HG03520 (cell line): ENCODE results near the gene PHF19.

ENCODE experiments used
- ATAC-seq: cut with Tn5 transposase; IDR thresholded peaks from one replicate; pipeline ENCODE4 v1.9.1; 2021; ENCODE audit warnings: mild to moderate bottlenecking, moderate library complexity; ENCODE audit not compliant: unreplicated experiment

Gene PHF19

DNA sequence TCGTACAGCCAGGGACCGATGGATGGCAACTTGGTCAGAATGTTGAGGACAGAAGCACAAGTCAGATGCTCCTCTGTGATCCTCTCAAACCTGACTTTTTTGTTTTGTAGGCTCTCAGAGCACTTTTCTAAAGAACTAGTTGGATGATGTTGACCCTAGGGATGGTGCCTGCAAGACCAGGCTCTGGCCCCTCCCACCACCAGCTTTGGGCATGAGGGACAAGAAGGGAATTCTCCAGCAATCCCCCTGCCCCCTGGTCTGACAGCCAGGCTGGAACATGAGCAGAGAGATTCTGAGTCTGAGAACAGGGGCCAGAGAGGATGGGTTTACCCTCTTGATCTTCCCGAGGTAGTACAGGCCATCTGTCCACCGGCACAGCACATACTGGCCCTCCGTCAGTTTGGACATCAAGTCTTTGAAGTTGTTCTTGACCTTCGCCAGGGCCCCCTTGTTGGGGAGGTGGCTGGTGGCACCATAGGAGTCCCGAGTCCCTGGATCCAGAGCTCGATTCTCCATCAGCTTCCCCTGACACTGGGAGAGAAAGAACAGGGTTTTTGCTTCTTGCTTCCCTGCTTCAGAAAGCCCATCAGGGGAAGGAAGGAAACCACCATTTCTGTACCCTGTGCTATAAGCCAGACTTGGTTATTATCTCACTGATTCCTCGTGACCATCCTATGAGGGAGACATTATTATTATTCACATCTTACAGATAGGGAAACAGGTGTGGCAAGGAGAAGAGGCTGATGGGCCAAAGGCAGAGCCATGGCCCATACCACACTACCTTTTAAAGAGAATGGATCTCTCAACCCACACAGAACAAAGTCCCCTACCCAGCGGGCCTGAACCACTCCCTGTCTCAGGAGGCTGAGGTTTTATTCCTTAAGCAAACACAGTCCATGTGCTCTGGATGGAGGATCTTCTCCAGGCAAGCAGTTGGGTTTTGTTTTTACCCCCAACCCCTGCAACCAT is 2.5 kb downstream of the PHF19 start:
- ATAC-seq: no peak

DNA sequence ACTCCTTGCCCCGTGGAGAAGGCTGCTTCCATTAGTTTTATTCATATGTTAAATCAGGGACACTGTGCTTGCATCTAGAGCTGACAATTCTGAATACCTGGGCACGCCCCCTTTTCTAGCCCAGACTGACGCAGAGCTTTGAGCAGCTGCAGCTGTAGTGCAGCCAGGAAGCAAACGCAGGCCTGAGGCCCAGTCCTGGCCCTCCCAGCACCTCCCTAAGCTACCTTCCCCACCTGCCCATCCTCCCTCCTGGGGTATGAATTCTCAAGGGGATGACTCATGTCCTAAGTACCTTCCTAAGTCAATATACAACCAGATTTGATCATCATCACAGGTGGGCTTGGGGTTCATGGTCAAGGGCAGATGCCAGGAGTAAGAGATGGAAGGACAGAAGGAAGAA is 3.5 kb downstream of the PHF19 start:
- no peak for ATAC-seq

DNA sequence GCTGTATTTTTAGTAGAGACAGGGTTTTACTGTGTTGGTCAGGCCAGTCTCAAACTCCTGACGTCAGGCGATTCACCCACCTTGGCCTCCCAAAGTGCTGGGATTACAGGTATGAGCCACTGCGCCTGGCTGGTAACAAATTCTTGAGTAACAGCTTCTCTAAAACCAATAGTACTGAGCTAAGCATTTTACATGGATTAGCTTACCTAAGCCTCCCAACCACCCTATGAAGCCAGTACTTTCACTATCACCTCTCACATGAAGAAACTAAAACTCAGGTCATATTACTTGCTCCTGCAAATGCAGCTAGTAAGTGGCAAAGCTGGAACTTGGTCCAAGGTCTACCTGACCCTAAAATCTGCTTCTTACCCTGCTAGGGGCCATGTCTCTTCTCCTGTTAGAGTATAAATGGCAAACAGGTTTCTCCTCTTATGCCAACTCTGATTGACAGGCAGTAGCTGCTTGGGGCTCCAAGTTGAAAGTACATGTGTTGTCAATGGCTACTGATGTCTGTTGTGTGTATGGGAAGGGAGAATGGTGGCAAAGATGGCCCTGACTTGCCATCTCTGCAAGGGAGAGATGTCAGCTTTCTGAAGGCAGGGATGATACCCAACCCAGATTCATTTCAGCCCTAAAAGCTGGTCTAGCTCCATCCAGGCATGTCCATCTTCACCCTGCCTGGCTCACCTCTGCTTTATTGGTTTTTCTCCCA is 4.0 kb downstream of the PHF19 start:
- no peak for ATAC-seq

DNA sequence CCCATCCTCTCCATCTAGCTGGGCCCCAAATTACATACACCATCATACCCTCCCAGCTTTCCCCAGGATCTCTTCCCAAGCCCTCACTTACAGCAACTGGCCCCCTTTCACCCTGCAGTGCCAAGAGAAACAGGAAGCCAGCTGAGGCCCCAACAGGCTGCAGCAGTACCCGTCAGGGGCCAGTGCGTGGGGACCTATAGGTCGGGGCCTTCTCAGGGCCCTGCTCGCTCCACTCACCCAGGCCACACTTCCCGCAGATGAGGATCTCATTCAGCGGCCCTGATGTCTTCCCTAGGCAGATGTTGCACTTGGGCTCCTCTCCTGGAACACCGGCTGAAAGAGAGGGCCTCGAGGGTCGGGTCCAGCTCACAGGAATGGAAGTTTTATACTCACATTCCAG is 6.8 kb downstream of the PHF19 start:
- no peak for ATAC-seq

DNA sequence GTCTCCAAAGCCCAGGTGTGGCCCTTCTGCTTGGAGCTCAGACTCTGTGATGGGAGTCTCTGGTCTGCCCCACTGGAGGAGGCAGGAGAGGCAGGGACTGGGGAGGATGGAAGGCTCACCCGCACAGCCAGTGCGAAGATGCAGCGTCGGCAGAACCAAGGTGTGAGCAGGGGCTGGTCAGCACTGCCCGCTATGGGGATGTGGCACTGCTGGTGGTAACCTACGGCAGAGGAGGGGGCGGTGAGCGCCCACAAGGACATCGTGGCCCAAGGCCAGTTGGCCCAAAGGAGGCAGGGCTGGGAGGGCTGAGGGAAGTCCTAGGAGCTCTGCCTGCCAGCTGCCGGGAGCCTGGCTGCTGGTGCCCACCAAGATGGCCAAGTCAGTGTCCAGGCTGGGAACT is 7.3 kb downstream of the PHF19 start:
- ATAC-seq: no peak

DNA sequence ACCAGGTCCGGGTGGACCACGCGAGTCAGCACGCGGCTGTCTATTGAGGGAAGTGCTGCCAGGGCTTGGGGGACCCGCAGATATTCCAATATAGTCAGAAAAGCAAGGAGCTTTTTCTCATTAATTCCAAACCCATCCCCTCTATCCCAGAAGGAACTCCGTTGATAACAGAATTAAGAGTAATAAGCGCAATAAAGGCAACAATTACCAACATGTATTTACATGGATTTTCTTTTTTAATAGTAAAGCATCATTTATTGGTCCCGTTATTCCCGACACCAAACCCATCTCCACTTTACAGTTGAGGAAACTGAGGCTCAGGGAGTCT is 7.7 kb downstream of the PHF19 start:
- no peak for ATAC-seq

DNA sequence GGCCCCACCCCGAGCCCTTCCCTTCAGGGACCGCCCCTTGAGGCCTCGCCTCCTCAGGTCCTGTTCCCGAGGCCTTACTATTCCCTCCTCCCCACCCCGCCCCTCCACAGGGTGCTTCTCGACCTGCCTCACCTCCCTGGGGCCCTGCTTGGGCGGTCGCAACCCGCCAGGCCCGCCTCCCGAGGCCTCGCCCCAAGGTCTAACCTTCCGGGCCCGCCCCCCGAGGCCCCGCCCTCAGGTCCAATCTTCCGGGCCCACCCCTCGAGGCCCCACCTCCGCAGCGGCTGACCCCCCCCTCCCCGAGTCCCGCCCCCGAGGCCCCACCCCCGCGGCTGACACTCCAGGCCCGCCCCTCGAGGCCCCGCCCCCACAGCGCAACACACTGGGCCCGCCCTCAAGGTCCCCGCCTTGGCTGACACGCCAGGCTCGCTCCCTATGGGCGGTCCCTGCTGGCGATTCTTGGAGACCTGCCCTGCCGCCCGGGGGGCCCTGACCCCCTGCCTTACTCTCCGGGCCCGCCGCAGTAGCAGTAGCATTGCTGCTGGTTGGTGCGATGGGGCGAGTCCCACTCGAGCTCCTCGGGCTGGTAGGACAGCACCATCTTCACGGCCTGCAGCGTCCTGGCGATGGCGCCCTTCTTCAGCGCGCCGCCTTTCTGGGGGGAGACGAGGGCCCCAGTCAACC is 8.2 kb downstream of the PHF19 start:
- peak; percentile 87 for ATAC-seq

DNA sequence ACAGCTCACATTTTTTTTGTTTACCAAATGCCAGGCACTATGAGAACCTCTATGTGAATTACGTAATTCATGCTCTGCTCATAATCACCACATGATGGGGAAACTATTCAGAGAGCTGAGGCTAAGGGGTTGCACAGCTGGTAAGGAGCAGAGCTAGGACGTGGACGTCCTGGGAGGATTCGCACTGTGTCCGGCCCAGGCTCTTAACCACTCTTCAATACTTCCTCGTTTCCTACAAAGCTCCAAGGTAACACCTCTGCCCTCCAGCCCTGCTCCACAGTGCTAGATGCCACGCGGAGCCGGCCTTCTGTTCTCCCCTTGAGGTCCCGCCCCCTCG is 8.7 kb downstream of the PHF19 start:
- peak; percentile 7 for ATAC-seq

DNA sequence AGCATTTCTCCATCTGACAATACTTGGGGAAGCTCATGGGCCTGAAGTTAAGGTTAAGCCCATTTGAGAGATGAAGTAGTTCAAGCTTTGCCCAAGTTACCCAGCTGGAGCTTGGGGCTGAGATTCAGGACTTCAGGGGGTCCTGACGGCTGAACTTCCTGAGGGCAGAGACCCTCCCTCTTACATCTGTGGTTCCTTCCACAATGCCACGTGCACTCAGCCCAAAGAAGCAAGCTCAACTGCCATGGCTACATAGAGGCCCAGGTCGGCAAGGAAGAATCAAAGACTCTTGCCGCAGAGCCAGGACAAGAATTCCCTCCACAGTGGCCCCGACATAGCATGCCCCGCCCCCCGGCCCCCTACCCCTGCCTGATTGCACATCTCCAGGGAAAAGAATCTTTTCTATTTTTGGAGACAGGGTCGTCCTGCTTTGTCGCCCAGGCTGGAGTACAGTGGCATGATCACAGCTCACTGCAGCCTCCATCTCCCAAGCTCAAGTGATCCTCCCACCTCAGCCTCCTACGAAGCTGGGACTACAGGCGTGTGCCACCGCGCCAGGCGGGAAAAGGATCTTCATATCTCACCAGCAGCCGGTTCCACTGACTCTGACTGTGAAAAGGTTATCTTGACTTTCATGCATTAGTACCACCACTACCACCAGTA is 9.2 kb downstream of the PHF19 start:
- no peak for ATAC-seq

DNA sequence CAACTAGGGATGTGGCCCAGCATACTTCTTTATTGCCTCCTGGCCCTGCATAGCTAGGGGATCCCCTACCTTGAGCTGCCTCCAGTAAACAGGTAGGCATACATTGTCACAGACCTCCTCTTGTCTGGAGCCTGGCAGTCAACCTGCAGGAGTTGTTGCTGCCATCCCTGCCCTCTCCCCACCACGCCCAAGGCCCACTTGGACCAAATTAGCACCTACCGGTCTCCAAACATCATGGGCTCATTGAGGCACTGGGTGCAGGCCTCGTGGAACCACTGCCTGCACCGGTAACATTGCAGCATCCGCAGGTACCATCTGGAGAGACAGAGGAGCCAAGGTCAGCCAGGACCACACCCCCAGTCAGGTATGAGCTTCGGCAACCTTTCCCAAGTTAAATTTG is 10.3 kb downstream of the PHF19 start:
- no peak for ATAC-seq

DNA sequence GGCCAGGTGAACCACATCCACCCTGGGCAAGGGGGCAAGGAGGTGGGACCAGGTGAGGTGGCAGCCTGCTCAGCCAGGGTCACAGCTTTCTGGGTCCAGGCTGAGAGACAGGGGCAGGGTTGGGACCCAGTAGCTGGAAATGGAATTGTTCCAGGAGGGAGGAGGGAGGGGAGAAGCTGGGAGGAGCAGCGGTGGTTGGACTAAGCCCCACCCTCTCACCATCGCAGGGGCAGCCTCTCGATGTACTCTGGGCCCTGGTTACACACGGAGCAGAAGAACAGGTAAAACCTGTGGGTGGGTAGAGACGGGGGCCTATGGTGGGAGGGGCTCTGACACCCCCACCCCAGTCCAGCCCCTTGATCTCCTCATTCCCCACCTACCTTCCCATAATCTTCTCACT is 11.2 kb downstream of the PHF19 start:
- no peak for ATAC-seq

DNA sequence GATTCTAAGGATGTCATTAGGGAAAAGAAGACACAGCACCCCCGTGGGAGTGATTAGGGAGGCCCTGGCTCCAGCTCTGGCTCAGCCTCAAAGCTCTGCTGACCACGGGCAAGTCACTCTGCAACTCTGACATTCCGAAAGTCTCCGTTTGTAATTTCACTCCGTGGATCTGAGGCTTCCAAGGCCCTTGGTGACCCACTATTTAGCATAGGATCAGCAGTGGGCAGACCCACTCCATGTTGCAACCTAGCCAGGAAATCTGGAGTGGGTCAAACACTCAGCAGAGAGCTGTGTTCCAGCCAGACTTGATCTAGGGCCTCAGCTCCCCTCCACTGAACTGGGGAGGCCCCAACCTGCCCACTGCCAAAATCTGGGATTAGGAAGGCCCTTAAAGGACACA is 11.8 kb downstream of the PHF19 start:
- ATAC-seq: no peak

DNA sequence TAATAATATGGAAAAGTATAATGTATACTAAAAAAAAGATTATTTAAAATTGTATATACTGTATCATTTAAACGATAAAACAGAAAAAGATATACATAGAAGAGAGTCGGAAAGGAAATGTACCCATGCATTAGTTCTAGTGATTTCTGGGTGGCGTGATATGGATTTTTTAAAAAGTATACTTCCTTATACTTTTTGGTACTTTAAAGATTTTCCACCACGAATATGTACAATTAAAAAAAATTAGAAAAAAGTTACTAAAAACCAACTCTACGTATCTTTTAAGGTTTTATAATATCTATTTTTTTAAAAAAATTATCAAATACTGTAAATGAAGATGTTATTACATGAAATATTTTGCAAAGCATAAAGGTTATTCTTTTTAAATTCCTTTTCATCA is 12.3 kb downstream of the PHF19 start:
- no peak for ATAC-seq

DNA sequence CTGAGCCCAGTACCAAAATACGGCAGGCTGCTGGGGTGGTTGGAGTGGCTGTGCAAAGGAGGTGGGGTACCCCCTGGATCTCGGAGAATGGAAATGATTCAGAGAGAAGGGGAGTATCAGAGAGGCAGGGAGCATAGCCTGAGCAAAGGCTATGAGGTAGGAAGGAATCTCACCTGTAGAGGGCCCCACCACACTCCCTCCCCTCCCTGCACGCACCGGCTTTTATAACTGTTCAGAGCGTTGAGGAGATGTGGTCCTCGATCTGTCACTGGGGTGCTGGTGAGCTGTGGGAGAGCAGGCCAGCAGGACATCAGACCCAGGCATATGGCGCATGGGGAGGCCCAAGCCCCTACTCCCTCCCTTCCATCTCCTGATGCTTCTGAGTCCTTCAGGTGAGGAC is 13.2 kb downstream of the PHF19 start:
- ATAC-seq: no peak

DNA sequence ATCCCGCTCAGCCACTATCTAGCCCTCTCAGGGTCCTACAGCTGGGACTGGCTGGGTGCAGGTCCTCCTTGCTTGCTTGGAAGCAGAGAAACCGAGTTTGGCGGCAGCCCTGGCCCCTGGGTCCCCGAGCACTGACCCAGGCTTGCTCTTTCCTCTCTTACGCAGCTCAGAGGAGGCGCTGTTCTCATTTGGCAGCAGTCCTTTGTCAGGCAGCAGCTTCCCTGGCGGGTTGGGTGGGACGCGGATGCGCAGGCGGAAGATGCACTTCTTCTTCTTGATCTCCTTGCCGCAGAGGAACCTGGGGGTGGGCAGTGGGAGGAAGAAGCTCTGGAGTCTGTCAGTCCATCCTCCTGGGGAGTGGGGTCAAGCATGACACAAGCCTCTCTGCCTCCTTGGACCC is 14.5 kb downstream of the PHF19 start:
- ATAC-seq: no peak

DNA sequence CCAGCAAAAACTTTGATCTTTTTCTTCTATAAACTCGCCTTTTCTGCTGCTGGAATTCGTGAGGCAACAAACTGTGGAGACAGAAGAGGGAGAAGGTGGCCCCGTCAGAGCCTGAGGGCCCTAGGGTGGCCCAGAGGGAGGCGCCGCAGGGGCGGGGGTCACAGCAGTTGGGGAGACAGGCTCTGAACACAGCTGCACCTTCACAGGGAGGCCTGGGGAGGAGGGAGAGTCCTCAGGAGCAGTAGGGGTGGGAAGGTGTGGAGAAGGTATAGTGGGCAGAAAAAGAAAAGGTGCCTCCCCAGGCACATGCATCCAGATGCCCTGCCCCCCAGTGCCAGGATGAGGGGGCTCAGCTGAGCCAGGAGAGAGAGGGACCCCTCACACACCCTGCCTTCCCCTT is 15.1 kb downstream of the PHF19 start:
- ATAC-seq: no peak

DNA sequence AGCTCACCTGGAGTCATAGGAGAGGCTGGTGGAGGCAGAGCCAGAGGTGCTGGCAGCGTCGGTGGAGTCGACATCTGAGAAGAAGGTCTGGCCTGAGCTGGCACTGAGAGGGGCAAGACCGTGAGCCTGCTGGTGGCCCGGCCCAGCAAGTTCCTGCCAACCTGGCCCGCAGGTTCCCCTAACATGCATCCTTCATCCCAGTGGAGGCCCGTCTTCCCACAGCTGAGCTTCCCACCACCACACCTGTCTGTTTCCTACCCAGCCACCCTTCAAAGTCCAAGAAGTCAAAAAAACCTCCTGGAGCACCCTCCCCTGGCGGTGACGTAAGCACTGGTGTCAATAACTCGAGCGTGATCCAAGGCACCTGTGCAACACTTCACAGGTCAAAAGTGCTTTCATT is 16.9 kb downstream of the PHF19 start:
- no peak for ATAC-seq

DNA sequence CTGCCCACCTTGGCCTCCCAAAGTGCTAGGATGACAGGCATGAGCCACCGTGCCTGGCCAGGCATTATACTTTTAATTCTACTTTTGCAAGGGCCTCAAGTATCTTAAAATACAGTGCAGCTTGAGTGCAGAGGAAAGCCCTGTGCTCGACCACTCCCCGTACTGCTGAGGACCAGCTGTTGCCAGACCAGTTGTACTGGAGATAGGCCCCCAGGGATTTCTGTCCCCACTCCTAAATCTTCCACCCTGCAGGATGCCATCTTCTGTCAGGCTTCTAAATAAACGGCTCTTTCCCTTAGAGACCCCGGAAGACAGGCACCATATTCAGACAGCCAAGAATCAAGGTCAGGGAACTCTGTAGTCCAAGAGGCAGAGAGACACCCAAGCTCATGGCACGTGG is 17.6 kb downstream of the PHF19 start:
- no peak for ATAC-seq

DNA sequence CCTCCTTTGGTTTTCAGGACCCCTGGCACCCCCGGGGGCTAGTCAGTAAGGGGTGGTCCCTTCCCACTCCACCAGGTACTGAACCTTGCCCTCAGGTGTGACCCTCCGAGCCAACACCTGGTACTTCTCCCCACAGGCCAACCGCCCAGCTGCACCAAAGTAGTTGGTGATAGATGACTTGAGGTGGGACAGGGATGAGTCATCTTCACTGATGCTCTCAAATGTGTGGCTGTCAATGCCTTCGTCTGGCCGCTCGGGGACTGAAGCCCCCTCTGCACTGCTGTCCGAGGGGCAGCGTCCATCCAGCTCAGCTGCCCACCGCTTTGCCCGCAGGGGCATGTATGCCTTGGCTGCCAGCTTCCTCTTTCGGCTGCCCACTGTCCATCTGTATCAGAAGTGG is 19.1 kb downstream of the PHF19 start:
- no peak for ATAC-seq

DNA sequence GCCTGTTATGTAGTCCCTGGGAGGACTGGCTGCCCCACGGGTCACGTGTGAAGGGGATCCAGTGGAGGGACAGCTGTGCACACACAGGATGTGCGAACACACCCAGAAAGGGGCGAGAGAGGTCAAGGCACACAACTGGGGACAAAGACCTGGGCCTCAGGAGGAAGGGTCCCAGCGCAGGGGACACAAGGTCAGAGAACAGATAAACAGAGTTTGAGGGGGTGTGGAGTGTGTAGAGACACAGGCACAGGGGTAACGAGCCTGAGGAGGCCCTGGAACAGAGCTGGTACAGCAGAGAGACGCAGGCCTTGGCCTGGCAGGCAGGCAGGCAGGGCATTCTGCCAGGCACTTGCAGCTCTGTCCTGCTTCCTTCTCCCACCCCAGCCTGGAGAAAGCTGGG is 19.5 kb downstream of the PHF19 start:
- no peak for ATAC-seq

DNA sequence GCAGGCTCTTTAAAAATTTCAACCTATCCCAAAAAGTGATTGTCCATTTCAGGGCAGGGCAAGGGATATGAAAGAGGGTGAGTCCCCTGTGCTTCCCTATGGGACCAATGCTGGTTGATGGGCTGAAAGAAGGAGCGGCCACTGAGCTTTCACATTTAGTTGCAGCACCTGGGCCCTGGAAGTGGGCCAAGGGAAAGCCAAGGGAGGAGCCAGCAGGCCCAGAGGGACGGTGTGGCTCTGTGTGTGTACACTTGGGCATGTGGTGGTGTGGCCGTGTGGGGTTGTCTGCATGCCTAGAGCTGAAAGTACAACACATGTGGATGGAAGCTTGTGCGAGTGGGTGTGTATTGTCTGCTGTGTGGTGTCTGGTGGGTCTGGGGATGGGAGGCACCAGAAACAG is 20.3 kb downstream of the PHF19 start:
- ATAC-seq: no peak
